SJSA1 (cell line): ENCODE data around the gene BEGAIN. TPM values are rescaled to one million over a fixed set of nuclear protein-coding genes. Genes with fewer than 3 reads are reported as not detected.

ENCODE experiments used
- DNase-seq, 2 experiments: peaks; one replicate each; pipeline ENCODE4 v3.0.0-alpha.2; 2015 to 2020; ENCODE audit warnings: low spot score in 2 of 2, low read depth in 1 of 2
- H3K27ac ChIP-seq: fragments of 250-450 bp; sonication (Bioruptor Pico); 2 replicates; pipeline ENCODE4 v1.5.1; 2020; ENCODE audit warnings: mild to moderate bottlenecking, moderate library complexity
- H3K27me3 ChIP-seq: fragments of 250-450 bp; sonication (Bioruptor Pico); replicated peaks from 2 replicates; pipeline ENCODE4 v1.5.1; 2020; ENCODE audit warnings: mild to moderate bottlenecking, moderate library complexity
- H3K36me3 ChIP-seq: fragments of 250-450 bp; sonication (Bioruptor Pico); 2 replicates; pipeline ENCODE4 v1.5.1; 2020; ENCODE audit warnings: mild to moderate bottlenecking
- H3K4me1 ChIP-seq: fragments of 250-450 bp; sonication (Bioruptor Pico); replicated peaks from 2 replicates; pipeline ENCODE4 v1.6.1; 2021; ENCODE audit warnings: mild to moderate bottlenecking
- H3K4me3 ChIP-seq: fragments of 250-450 bp; sonication (Bioruptor Pico); 2 replicates; pipeline ENCODE4 v1.5.1; 2020; ENCODE audit warnings: mild to moderate bottlenecking
- H3K9me3 ChIP-seq: fragments of 250-450 bp; sonication (Bioruptor Pico); replicated peaks from 2 replicates; pipeline ENCODE4 v1.5.1; 2020; ENCODE audit warnings: mild to moderate bottlenecking
- total RNA-seq: library from RNA; depleted of rRNA; stranded (reverse); fragments of >200 nt; shearing (Covaris generic); gene quantifications from 2 replicates; pipeline ENCODE4 v1.2.3, GENCODE V29; 2014

BEGAIN gene
- total RNA-seq, 1 experiment from 2014 or later, result not detected

DNA sequence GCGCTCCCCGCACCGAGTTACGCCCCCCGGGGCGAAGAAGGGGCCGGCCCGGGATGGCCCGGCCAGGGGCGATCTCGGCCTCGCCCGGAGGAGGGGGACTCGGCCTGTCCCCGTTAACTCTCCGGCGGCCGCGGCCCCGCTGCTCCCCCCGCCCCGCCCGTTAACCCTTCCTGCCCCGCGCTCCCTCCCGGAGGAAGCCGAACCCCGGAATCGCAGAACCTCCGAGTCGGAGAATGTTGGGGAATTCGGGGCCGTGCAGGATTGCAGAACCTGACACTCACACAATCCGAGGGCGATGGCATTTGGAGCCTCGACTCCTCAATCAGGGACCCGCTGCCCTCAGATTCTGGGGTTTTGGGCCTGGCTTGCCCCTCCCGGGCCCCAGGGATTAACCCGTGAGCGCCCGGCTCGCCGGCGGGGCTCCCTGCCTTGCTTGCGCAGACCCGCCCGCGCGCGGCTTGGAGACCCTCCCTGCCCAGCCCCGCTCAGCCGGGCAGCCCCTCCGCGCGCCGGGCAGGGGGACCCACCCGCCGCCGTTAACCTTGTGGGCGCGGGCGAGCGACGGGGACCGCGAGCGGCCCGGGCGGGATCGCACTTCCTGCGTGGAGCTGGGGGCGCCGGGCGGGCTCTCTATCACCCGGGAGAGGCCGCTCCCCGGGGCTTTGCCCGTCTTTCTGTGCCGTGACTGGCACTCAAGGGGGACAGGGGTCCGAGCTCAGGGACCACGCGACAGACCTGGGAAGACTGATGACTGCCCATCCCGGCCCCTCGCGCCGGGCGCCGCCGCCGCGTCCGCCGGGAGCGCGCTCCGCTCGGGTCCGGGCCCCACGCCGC is 18.8 kb downstream of the BEGAIN start:
- Histone ChIP-seq H3K9me3 (no peaks in the 10 kb centered on the region), H3K27me3 (peaks cover 63% of the 10 kb centered on the region), H3K4me1 (0 out of 2 replicates have a peak, but pooled peaks cover 3% of the 10 kb centered on the region), H3K27ac (no peak overlapping the region), H3K36me3 (no peaks in the 10 kb centered on the region), H3K4me3 (no peak overlapping the region)
- DNase-seq, result no peak

DNA sequence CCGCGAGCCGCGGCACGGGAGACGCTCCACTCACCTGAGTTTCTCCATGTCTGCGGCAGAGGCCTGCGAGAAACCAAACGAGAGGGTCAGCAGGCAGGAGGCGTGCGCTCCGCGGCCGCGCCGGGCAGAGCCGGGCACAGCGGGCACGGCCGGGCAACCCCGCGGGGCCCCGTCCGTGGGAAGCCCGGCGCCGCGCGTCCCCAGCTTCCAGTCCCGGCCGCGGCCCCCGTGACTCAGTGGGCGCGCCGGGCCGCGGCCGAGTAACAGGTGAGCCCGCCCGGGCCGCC is 19.4 kb downstream of the BEGAIN start:
- Histone ChIP-seq H3K4me1 (0 out of 2 replicates have a peak, but pooled peaks cover 3% of the 10 kb centered on the region), H3K27me3 (peaks cover 67% of the 10 kb centered on the region), H3K4me3 (no peak overlapping the region), H3K9me3 (no peaks in the 10 kb centered on the region), H3K36me3 (no peaks in the 10 kb centered on the region), H3K27ac (no peak overlapping the region)
- DNase-seq, result no peak

DNA sequence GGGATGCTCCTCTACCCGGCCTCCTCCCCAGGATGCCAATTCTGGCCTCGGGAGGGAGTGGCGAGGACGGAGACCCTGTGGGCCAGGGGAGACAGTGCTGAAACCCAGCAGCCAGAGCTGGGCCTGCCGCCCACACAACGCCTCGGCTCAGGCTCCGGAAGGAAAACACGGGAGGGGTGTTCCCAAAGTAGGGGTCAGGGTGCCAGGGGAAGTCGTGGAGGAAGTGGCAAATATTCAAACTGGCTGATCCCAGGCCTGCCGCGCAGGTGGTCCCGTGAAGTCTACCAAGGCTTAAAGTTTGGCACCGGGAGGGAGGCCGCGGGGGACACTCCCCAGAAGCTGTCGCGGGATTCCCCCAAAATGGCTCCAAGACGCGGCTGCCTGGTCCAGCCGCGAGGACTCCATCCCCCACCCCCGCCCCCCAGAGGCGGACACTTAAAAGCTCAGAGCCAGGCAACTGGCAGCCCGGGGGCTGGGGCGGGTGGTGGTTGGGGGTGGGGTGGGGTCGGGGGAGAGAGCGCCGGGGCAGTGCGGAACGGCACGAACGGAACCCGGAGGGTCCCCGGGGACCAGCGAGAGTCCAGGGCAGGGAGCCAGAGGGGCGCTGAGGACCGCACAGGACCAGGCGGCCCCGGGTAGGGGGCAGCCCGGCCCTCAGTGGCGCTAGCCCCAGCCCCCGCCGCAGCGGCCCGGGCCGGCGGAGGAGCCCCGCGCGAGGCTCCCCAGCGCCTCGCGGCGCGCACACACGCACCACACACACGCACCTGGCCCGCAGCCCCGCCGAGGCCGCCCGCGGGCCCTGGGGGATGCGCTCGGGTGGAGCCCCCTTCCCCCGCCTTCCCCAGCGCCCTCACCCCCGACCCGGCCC is 20.0 kb downstream of the BEGAIN start:
- H3K4me3 ChIP-seq, result no peak overlapping the region
- DNase-seq, result no peak
- H3K27ac ChIP-seq, result no peak overlapping the region
- no peaks in the 10 kb centered on the region for H3K36me3 ChIP-seq
- H3K9me3 ChIP-seq, result no peaks in the 10 kb centered on the region
- 0 out of 2 replicates have a peak, but pooled peaks cover 3% of the 10 kb centered on the region for H3K4me1 ChIP-seq
- peaks cover 67% of the 10 kb centered on the region for H3K27me3 ChIP-seq

DNA sequence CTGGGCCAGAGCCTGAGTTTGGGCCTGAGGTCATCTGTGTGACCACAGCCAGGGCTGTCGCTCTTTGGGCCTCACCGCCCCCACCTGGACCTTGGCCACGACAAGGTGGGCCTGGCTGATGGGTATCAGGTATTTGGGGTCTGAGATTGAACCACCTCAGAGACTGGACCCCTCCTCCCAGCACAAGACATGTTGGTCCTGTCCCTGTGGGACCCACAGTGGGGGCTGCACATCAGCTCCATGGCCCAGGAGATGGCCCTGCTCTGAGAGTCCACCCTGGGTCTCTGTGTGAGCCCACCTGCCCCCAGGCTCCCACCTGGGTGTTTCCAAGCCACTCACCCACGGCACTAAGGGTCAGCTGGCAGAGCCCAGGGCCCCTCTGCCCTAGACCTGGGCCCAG is 20.6 kb downstream of the BEGAIN start:
- Histone ChIP-seq H3K4me1 (0 out of 2 replicates have a peak, but pooled peaks cover 3% of the 10 kb centered on the region), H3K4me3 (no peak overlapping the region), H3K27me3 (peaks cover 67% of the 10 kb centered on the region), H3K27ac (no peak overlapping the region), H3K36me3 (no peaks in the 10 kb centered on the region), H3K9me3 (no peaks in the 10 kb centered on the region)
- no peak for DNase-seq

DNA sequence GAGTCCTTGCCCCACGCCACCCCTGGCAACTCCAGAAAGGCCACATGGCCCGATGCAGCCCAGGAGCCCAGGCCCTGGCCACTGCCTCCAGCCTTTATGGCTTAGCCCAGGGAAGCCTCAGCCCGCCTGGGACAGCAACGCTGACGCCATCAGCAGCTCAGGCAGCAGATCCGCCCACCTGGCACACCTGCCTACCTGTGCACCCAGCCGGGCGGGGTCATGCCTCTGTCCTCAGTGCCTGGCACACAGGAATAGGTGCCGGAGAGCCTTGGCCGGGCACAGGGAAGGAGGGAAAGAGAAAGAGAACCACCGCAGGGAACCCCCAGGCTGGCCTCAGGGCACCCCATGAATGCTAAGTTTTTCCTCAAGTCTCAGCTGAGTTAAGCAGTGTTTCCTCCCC is 21.1 kb downstream of the BEGAIN start:
- Histone ChIP-seq H3K4me3 (no peak overlapping the region), H3K4me1 (0 out of 2 replicates have a peak, but pooled peaks cover 3% of the 10 kb centered on the region), H3K36me3 (no peaks in the 10 kb centered on the region), H3K27me3 (peaks cover 64% of the 10 kb centered on the region), H3K27ac (no peak overlapping the region), H3K9me3 (no peaks in the 10 kb centered on the region)
- DNase-seq, result no peak

DNA sequence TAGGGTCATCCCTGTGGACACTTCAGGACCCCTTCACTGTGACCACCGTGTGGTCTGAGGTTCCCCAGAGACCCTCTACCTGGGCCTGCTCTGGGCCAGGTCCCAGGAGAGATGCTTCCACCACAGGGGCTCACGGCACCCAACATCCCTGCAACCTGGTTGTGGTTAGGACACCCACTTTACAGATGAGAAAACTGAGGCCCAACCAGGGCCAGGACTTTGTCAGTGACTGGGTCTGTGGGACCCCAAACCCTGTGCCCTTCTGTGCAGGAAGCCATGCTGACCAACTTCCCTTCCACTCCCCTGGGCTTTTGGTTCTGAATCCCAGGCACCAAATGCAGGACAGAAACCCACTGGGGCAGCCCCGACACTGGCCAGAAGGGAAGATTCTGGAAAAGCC is 21.6 kb downstream of the BEGAIN start:
- Histone ChIP-seq H3K4me3 (no peak overlapping the region), H3K9me3 (no peaks in the 10 kb centered on the region), H3K27ac (no peak overlapping the region), H3K4me1 (0 out of 2 replicates have a peak, but pooled peaks cover 3% of the 10 kb centered on the region), H3K36me3 (no peaks in the 10 kb centered on the region), H3K27me3 (peaks cover 66% of the 10 kb centered on the region)
- DNase-seq, result no peak

DNA sequence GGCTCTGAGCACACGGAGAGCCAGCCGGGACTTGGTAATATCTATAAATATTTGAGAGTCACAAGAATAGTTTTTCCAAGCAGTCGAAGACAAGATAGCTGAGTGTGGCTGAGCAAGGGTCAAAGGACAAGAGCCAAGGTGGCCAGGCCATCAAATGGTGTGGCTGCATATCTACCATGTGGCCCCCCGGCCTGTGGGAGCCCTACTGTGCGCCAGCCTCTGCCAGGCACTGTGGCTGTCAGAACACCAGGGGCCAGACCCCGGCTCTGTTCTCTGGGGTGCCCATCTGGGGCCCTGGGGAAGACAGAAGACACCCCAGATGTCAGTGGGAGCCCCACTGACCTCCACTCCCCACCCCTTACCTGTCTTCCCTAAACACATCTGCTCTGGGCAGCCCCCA is 22.7 kb downstream of the BEGAIN start:
- H3K4me3 ChIP-seq, result no peak overlapping the region
- H3K4me1 ChIP-seq, result 0 out of 2 replicates have a peak, but pooled peaks cover 3% of the 10 kb centered on the region
- DNase-seq, result no peak
- no peaks in the 10 kb centered on the region for H3K36me3 ChIP-seq
- H3K27ac ChIP-seq, result no peak overlapping the region
- no peaks in the 10 kb centered on the region for H3K9me3 ChIP-seq
- peaks cover 56% of the 10 kb centered on the region for H3K27me3 ChIP-seq

DNA sequence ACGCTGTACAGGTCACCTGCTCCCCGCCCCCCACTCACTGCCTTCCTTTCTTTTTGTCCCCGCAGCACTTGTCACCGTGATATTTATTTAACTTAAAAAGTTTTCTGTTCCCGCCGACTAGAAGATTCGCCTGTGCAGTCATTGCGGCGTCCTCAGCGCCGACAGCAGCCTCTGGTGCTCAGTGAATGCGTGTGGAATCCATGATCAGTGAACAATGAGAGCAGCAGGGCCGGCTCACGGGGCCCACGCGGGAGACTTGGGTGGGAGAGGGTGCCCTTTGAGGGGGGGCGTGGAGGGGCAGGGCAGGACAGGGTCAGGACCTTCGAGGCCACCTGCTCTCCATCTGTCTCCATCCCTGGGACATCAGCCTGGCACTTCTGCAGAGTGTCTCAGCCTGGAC is 24.5 kb downstream of the BEGAIN start:
- no peak overlapping the region for H3K27ac ChIP-seq
- no peaks in the 10 kb centered on the region for H3K4me1 ChIP-seq
- DNase-seq, result no peak
- no peaks in the 10 kb centered on the region for H3K9me3 ChIP-seq
- H3K27me3 ChIP-seq, result peaks cover 40% of the 10 kb centered on the region
- H3K36me3 ChIP-seq, result no peaks in the 10 kb centered on the region
- H3K4me3 ChIP-seq, result no peak overlapping the region

DNA sequence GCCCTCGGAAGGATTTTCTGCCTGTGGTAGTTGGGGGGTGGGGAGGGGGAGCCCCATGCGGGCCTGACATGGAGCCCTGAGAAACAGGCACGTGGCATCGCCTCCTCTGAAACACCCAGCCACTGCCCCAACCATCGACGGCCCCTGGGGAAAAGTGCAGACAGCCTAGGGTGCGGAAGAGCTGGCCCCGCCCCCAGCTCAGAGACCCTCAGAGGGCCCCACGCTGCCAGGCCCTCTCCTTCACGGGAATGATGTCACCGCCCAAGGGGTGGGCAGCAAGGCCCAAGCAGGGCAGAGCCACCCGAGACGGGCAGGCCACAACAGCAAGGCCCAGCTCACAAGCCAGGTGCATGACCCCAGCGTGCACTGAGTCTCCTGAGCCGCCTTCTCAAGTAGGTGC is 26.2 kb downstream of the BEGAIN start:
- no peaks in the 10 kb centered on the region for H3K4me1 ChIP-seq

DNA sequence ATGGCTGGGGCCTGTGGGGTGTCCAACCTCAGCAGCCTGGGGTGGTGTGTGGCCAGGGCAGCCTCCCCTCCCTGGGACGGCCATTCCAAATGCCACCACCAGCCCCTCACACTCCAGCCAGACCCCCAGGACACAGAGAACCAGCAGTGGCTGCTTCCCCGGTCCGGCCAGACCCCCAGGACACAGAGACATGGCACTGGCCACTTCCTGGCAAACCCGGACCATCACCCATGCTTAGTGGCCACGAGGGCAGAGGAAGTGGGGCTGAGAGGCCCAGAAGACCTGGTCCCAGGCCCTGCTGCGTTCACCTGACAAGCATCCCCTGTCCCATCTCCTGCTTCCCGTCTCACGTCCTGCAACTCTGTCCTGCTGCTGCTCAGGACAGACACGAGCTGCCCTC is 26.7 kb downstream of the BEGAIN start:
- DNase-seq, result no peak
- H3K4me1 ChIP-seq, result no peaks in the 10 kb centered on the region
- peaks cover 21% of the 10 kb centered on the region for H3K27me3 ChIP-seq
- H3K4me3 ChIP-seq, result no peak overlapping the region
- H3K36me3 ChIP-seq, result no peaks in the 10 kb centered on the region
- H3K9me3 ChIP-seq, result no peaks in the 10 kb centered on the region
- H3K27ac ChIP-seq, result no peak overlapping the region

More for the DNA sequence above, 26.2 kb downstream of the BEGAIN start:
- no peaks in the 10 kb centered on the region for H3K9me3 ChIP-seq
- no peak for DNase-seq
- H3K36me3 ChIP-seq, result no peaks in the 10 kb centered on the region
- H3K27ac ChIP-seq, result no peak overlapping the region
- H3K4me3 ChIP-seq, result no peak overlapping the region
- H3K27me3 ChIP-seq, result peaks cover 25% of the 10 kb centered on the region

DNA sequence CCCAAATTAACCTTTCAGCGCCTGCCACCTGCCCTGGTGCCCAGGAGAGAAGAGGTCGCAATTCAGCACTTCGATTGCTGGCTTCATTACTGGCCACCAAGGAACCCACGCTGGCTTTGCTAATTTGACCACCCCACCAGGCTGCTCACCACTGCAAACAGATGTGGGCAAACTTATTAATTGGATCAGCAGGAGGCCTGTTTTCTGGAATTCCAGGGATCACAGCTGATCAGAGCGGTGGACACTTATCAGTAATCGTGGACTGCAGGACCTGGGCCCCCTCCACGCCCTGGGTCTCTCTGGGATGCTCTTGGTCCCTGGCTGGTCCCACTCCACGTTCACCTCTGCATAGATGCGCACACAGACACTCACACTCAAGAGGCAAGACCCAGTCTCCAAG is 27.8 kb downstream of the BEGAIN start:
- no peak overlapping the region for H3K27ac ChIP-seq
- no peaks in the 10 kb centered on the region for H3K36me3 ChIP-seq
- no peaks in the 10 kb centered on the region for H3K4me1 ChIP-seq
- peaks cover 11% of the 10 kb centered on the region; the same call in 1 of the 2 replicates for H3K27me3 ChIP-seq
- no peaks in the 10 kb centered on the region for H3K9me3 ChIP-seq
- DNase-seq, result no peak
- no peak overlapping the region for H3K4me3 ChIP-seq

DNA sequence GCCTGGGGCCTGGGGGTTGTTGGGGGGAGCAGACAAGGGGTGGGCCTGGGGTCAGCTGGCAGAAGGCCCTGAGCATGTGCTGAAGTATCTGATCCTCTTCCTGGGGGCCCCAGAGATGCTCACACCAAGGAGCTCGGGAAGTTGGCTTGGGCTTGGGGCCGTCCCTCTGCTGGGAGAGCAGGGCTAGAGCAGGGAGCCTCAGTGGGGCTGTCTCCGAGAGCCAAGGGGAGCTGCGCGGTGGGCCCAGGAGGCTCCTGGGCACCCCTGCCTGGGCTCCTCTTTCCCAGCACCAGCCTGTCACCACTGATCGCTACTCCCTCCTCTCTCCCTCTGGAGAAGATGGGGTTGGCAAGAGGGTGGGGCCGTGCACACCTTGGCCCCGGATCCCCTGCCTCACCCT is 28.3 kb downstream of the BEGAIN start:
- Histone ChIP-seq H3K36me3 (no peaks in the 10 kb centered on the region), H3K27me3 (0 out of 2 replicates have a peak, but pooled peaks cover 8% of the 10 kb centered on the region), H3K4me1 (no peaks in the 10 kb centered on the region), H3K27ac (no peak overlapping the region), H3K9me3 (no peaks in the 10 kb centered on the region), H3K4me3 (no peak overlapping the region)
- DNase-seq, result no peak

DNA sequence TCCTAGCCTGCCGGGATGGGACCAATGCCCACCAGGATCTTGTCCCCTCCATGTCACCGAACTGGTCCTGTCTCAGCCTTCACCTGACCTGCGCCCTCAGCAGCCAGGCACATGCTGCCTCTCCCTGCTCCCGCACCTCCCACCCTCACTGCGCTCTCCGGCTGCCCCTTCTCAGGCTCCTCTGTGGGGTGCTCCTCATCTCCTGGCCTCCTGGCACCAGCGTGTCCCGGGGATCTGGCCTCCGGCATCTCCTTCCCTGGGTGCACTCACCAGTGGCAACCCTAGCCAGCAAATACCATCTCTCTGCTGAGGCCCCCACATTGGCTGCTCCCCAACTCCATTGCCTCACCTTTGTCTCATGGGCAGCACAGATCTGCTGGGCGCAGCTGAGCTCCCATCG is 29.0 kb downstream of the BEGAIN start:
- H3K27me3 ChIP-seq, result 0 out of 2 replicates have a peak, but pooled peaks cover 7% of the 10 kb centered on the region
- DNase-seq, result no peak
- no peak overlapping the region for H3K27ac ChIP-seq
- no peaks in the 10 kb centered on the region for H3K4me1 ChIP-seq
- no peaks in the 10 kb centered on the region for H3K9me3 ChIP-seq
- H3K4me3 ChIP-seq, result no peak overlapping the region
- no peaks in the 10 kb centered on the region for H3K36me3 ChIP-seq

DNA sequence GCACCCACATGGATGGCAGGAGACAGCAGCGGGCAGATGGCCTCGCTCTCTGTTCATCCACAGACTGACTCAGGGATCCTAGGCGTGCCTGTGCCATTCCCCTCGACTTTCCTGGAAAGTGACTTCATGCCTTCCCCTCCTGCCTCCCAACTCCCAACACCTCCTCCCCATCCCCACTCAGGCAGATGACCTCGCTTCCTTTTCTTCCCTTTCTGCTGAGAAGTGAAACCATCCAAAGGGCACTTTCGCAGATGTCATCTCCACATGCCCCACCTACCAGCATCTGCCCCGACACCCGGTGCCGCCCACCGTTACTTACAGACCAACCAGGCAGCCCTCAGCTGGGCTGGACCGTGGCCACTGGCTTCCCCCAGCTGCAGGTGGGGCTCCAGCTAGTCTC is 29.6 kb downstream of the BEGAIN start:
- no peak for DNase-seq
- Histone ChIP-seq H3K36me3 (no peaks in the 10 kb centered on the region), H3K4me1 (no peaks in the 10 kb centered on the region), H3K4me3 (no peak overlapping the region), H3K9me3 (no peaks in the 10 kb centered on the region), H3K27ac (no peak overlapping the region), H3K27me3 (0 out of 2 replicates have a peak, but pooled peaks cover 5% of the 10 kb centered on the region)
